KMS-11 (cell line): ENCODE results near the gene DNAH17.

Experiments used
- H2AFZ ChIP-seq: fragments of 200-600 bp; sonication (generic); 2 replicates; pipeline ENCODE4 v1.6.1; 2016; ENCODE audit warnings: antibody characterized with exemption, mixed run types, low read depth
- H3K27ac ChIP-seq: fragments of 200-600 bp; sonication (generic); 2 replicates; pipeline ENCODE4 v1.6.1; 2016; ENCODE audit warnings: mild to moderate bottlenecking, mixed run types
- H3K27me3 ChIP-seq: fragments of 200-600 bp; sonication (generic); 2 replicates; pipeline ENCODE4 v1.6.1; 2017; ENCODE audit warnings: mild to moderate bottlenecking, low read depth, mixed run types, moderate library complexity; ENCODE audit not compliant: insufficient read depth
- H3K36me3 ChIP-seq: fragments of 200-600 bp; sonication (generic); 2 replicates; pipeline ENCODE4 v1.6.1; 2017; ENCODE audit warnings: mild to moderate bottlenecking, mixed run types; ENCODE audit not compliant: insufficient read depth
- H3K4me1 ChIP-seq: fragments of 200-600 bp; sonication (generic); 2 replicates; pipeline ENCODE4 v1.6.1; 2016; ENCODE audit warnings: mild to moderate bottlenecking, low read depth, mixed run types; ENCODE audit not compliant: poor library complexity, severe bottlenecking
- H3K4me2 ChIP-seq: fragments of 200-600 bp; sonication (generic); 2 replicates; pipeline ENCODE4 v1.7.0; 2016; ENCODE audit warnings: mild to moderate bottlenecking, mixed run types
- H3K4me3 ChIP-seq: fragments of 200-600 bp; sonication (generic); IDR thresholded peaks from 2 replicates; pipeline ENCODE4 v1.6.1; 2017; ENCODE audit warnings: low read depth, low read length, mixed read lengths; ENCODE audit not compliant: insufficient read depth
- H3K79me2 ChIP-seq: fragments of 200-600 bp; sonication (generic); 2 replicates; pipeline ENCODE4 v1.6.1; 2016; ENCODE audit warnings: low read depth, mixed run types; ENCODE audit not compliant: insufficient read depth
- H3K9ac ChIP-seq: fragments of 200-600 bp; sonication (generic); 2 replicates; pipeline ENCODE4 v1.6.1; 2016; ENCODE audit warnings: mild to moderate bottlenecking, mixed run types
- H4K20me1 ChIP-seq: fragments of 200-600 bp; sonication (generic); 2 replicates; pipeline ENCODE4 v1.6.1; 2016; ENCODE audit warnings: mild to moderate bottlenecking, mixed run types; ENCODE audit not compliant: insufficient read depth
- TF ChIP-seq, protein P1 (sequence below): fragments of 200-600 bp; sonication (generic); conservative IDR thresholded peaks from 2 replicates; pipeline ENCODE4 v1.6.1; 2017; ENCODE audit warnings: low read depth, mild to moderate bottlenecking, antibody characterized with exemption, low read length, moderate library complexity, mixed read lengths

The DNAH17 gene

DNA sequence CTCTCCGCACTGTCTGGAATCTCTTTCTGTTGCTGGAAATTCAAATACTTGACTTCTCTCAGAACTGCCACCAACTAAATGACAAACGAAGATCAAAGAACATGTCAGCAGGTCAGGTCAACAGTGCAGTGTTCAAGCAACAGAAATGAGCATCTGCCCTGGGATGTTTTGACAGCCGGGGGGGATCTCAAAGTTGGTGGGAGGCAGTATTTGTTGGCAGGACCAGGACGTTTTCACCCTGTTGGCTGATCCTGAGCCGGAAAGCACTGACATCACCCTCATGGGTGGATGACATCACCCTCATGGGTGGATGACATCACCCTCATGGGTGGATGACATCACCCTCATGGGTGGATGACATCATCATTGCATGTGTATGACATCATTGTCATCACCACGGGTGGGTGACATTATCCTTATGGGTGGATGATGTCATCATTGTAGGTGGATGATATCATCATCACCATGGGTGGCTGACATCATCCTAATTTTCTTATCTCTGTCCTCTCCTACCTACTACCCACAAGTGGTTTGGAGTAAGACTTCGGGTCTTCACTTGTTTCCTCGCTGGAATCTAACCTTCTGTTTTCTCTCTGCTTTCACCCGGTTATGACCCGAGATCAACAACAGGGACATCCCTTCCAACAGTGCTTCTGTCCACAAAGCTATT lies 18.9 kb downstream of the DNAH17 start:
- Histone ChIP-seq H3K27ac (no peak overlapping the region), H3K36me3 (no peaks in the 10 kb centered on the region), H4K20me1 (no peaks in the 10 kb centered on the region), H3K4me3 (no peak overlapping the region), H3K4me2 (no peak overlapping the region), H3K4me1 (no peaks in the 10 kb centered on the region), H2AFZ (no peak overlapping the region), H3K9ac (no peak overlapping the region), H3K79me2 (no peaks in the 10 kb centered on the region), H3K27me3 (peaks cover 84% of the 10 kb centered on the region)
- TF ChIP-seq, protein P1, sequence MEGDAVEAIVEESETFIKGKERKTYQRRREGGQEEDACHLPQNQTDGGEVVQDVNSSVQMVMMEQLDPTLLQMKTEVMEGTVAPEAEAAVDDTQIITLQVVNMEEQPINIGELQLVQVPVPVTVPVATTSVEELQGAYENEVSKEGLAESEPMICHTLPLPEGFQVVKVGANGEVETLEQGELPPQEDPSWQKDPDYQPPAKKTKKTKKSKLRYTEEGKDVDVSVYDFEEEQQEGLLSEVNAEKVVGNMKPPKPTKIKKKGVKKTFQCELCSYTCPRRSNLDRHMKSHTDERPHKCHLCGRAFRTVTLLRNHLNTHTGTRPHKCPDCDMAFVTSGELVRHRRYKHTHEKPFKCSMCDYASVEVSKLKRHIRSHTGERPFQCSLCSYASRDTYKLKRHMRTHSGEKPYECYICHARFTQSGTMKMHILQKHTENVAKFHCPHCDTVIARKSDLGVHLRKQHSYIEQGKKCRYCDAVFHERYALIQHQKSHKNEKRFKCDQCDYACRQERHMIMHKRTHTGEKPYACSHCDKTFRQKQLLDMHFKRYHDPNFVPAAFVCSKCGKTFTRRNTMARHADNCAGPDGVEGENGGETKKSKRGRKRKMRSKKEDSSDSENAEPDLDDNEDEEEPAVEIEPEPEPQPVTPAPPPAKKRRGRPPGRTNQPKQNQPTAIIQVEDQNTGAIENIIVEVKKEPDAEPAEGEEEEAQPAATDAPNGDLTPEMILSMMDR: no peak

DNA sequence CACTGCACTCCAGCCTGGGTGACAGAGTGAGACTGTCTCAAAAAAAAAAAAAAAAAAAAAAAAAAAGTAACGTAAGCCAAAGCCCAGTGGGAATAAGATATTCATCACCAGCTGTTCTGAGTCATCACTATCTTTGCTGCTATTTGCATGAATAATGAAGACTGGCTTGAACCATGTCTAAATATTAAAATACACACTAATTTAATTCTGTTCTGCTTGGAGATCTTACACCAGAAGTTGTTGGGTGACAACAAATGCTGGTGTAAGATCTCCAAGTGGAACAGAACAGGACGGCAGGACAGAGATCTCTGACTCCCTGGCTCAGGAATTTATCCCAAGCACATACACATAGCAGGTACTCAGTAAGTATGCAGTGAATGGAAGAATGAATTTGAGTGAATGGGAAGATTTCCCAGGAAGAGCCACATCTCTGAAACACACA lies 19.6 kb downstream of the DNAH17 start:
- H4K20me1 ChIP-seq: no peaks in the 10 kb centered on the region
- no peak overlapping the region for H3K9ac ChIP-seq
- no peaks in the 10 kb centered on the region for H3K36me3 ChIP-seq
- no peak overlapping the region for H3K27ac ChIP-seq
- H3K4me1 ChIP-seq: no peaks in the 10 kb centered on the region
- no peak overlapping the region for H3K4me2 ChIP-seq
- TF ChIP-seq, protein P1: no peak
- H2AFZ ChIP-seq: no peak overlapping the region
- no peak overlapping the region for H3K4me3 ChIP-seq
- peaks cover 81% of the 10 kb centered on the region for H3K27me3 ChIP-seq
- H3K79me2 ChIP-seq: no peaks in the 10 kb centered on the region

DNA sequence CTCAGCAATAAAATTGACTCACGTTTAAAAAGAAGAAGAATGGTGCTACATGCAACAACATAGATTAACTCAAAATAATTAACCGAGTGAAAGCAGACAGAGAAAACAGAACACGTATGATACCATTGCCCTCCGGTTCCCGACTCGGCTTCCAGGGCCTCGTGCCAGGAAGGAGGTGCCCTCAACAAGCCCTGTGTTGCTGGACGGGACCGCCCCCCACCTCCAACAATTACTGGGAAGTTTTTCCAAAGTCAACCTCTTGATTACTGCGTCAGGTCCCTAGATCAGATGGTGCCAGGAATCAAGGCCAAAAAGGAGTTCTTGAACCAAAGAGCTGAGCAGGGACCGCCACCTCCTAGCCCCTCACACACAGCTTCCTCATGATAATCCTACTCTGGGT lies 20.4 kb downstream of the DNAH17 start:
- Histone ChIP-seq H4K20me1 (no peaks in the 10 kb centered on the region), H3K79me2 (no peaks in the 10 kb centered on the region), H3K4me2 (no peak overlapping the region), H3K9ac (no peak overlapping the region), H3K4me1 (no peaks in the 10 kb centered on the region), H3K27ac (no peak overlapping the region), H3K27me3 (peaks cover 78% of the 10 kb centered on the region), H3K36me3 (no peaks in the 10 kb centered on the region), H2AFZ (no peak overlapping the region), H3K4me3 (no peak overlapping the region)
- TF ChIP-seq, protein P1: no peak

DNA sequence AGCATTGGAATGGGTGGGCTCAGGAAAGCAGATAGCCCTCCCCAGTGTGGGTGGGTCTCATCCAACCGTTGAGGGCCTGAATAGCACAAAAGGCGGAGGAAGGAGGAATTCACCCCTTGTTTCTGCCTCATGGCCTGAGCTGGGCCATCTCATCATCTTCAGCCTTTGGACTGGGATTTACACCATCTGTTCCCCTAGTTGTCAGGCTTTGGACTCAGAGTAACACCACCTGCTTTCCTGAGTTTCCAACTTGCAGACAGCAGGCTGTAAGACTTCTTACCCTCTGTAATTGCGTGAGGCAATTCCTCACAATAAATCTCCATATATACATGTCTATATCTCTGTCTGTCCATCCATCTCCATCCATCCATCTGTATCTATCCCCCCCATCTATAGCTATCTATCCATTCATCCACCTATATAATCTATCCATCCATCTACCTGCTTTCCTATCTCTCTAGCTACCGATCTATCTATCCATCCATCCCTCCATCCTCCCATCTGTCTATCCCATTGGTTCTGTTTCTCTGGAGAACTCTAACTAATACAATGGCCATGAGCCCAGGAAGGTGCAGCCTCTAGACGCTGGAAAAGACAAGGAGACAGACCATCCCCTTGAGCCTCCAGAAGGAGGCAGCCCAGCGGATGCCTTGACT lies 21.3 kb downstream of the DNAH17 start:
- Histone ChIP-seq H2AFZ (no peak overlapping the region), H3K9ac (no peak overlapping the region), H3K4me3 (no peak overlapping the region), H3K36me3 (no peaks in the 10 kb centered on the region), H3K27me3 (peaks cover 77% of the 10 kb centered on the region), H3K79me2 (no peaks in the 10 kb centered on the region), H3K4me2 (no peak overlapping the region), H3K27ac (no peak overlapping the region), H4K20me1 (no peaks in the 10 kb centered on the region), H3K4me1 (no peaks in the 10 kb centered on the region)
- TF ChIP-seq, protein P1: no peak
